Testis (tissue), 2 donors: ENCODE data around the gene ACAP3.

Experiments used
- POLR2A ChIP-seq: fragments of 450-650 bp; IDR thresholded peaks from one replicate; pipeline ENCODE4 v1.6.1; 2017; ENCODE audit warnings: antibody characterized with exemption, mild to moderate bottlenecking, moderate library complexity
- TF ChIP-seq, protein P1 (sequence below), 3 experiments: fragments of 450-650 bp in 2 of 3; fragments of 200-600 bp in 1 of 3; sonication (generic) in 1 of 3; IDR thresholded peaks; one replicate each; pipeline ENCODE4 v1.5.1; 2016 to 2019; ENCODE audit warnings: antibody characterized with exemption in 3 of 3, mild to moderate bottlenecking in 2 of 3, moderate library complexity in 1 of 3

DNA sequence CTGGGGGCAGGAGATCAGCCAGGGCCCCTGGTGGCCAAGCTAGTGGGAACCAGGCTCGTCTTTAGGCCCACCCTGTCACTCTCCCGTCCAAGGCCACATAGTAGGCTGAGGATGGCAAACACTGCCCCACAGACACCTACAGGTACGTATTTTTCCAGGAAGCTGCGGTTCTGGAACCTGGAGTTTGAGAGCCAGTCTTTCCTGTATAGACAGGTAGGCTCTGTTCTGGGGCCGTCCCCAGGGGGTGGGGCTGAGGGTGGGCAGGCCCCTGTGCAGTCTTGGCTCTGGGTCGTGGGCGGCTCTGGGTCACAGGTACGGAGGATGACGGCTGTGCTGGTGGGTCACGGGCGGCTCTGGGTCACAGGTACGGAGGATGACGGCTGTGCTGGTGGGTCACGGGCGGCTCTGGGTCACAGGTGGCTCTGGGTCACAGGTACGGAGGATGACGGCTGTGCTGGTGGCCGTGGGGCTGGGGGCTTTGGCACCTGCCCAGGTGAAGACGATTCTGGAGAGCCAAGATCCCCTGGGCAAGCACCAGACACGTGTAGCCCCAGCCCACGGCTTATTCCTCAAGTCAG is 2.8 kb upstream of the ACAP3 start:
- TF ChIP-seq, protein P1, sequence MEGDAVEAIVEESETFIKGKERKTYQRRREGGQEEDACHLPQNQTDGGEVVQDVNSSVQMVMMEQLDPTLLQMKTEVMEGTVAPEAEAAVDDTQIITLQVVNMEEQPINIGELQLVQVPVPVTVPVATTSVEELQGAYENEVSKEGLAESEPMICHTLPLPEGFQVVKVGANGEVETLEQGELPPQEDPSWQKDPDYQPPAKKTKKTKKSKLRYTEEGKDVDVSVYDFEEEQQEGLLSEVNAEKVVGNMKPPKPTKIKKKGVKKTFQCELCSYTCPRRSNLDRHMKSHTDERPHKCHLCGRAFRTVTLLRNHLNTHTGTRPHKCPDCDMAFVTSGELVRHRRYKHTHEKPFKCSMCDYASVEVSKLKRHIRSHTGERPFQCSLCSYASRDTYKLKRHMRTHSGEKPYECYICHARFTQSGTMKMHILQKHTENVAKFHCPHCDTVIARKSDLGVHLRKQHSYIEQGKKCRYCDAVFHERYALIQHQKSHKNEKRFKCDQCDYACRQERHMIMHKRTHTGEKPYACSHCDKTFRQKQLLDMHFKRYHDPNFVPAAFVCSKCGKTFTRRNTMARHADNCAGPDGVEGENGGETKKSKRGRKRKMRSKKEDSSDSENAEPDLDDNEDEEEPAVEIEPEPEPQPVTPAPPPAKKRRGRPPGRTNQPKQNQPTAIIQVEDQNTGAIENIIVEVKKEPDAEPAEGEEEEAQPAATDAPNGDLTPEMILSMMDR (IDR thresholded peaks at IDR 0.05): no peak
- no peak for TF ChIP-seq POLR2A
